Head of caudate nucleus (tissue), 42 donors: ENCODE results near the gene PACS2.

Experiments
- DNase-seq, 42 donors: peaks; one replicate each; pipeline versions ENCODE4 v3.0.0 to v3.0.0-alpha.2; 2020 to 2021; ENCODE audit warnings: mixed read lengths in 7 of 42
- intact Hi-C: fragments of 100-400 bp; cut with DNase I; formaldehyde crosslinking; loops from one replicate; pipeline ENCODE4 v1.15.0; 2022

The PACS2 gene

GRCh38 chr14:105337966-105338741, 23.6 kb downstream of the PACS2 start:
- intact Hi-C loops: no loop called here
- DNase-seq: peak in 36 of 42 donors; percentile 39 to 89 (median 66)

GRCh38 chr14:105340821-105341733, 26.5 kb downstream of the PACS2 start:
- DNase-seq: peak in 15 of 42 donors; percentile 16 to 76 (median 43)
- intact Hi-C loops: loop anchor here (5.0 kb wide), 1 partner anchor 59 kb away; no protein-coding TSS in a partner anchor

- intact Hi-C loops: loop anchor here (5.0 kb wide), 1 partner anchor 61 kb away; no protein-coding TSS in a partner anchor
Observed at GRCh38 chr14:105343194-105343593, 28.6 kb downstream of the PACS2 start.

GRCh38 chr14:105346200-105346533, 31.6 kb downstream of the PACS2 start:
- DNase-seq: no peak
- intact Hi-C loops: no loop called here

More at GRCh38 chr14:105343194-105343593, 28.6 kb downstream of the PACS2 start:
- no peak for DNase-seq

GRCh38 chr14:105346876-105347586, 32.5 kb downstream of the PACS2 start:
- intact Hi-C loops: no loop called here
- no peak for DNase-seq

GRCh38 chr14:105347587-105347968, 33.0 kb downstream of the PACS2 start:
- DNase-seq: no peak
- intact Hi-C loops: no loop called here

GRCh38 chr14:105348169-105348944, 33.8 kb downstream of the PACS2 start:
- intact Hi-C loops: no loop called here
- no peak for DNase-seq

- intact Hi-C loops: no loop called here
- DNase-seq: no peak
Observed at GRCh38 chr14:105348945-105349699, 34.6 kb downstream of the PACS2 start.

- DNase-seq: no peak
- intact Hi-C loops: loop anchor here (5.0 kb wide), 1 partner anchor 148 kb away; no protein-coding TSS in a partner anchor
Observed at GRCh38 chr14:105349992-105350391, 35.4 kb downstream of the PACS2 start.

GRCh38 chr14:105350450-105351244, 36.1 kb downstream of the PACS2 start:
- intact Hi-C loops: loop anchor here (5.0 kb wide), 1 partner anchor 148 kb away; no protein-coding TSS in a partner anchor
- no peak for DNase-seq

GRCh38 chr14:105351410-105351809, 36.9 kb downstream of the PACS2 start:
- intact Hi-C loops: loop anchor here (5.0 kb wide), 1 partner anchor 149 kb away; no protein-coding TSS in a partner anchor
- no peak for DNase-seq

GRCh38 chr14:105351920-105352851, 37.6 kb downstream of the PACS2 start:
- intact Hi-C loops: loop anchor here (5.0 kb wide), 1 partner anchor 150 kb away; no protein-coding TSS in a partner anchor
- peak; percentile 77 to 95 (median 88) for DNase-seq

- DNase-seq: no peak
- intact Hi-C loops: loop anchor here (5.0 kb wide), 1 partner anchor 151 kb away; no protein-coding TSS in a partner anchor
Observed at GRCh38 chr14:105353136-105353535, 38.6 kb downstream of the PACS2 start.

GRCh38 chr14:105354541-105354940, 40.0 kb downstream of the PACS2 start:
- intact Hi-C loops: loop anchor here (5.0 kb wide), 1 partner anchor 152 kb away; no protein-coding TSS in a partner anchor
- no peak for DNase-seq

GRCh38 chr14:105355049-105355575, 40.6 kb downstream of the PACS2 start:
- intact Hi-C loops: no loop called here
- DNase-seq: no peak
